LNCAP (cell line): Measurements from ENCODE around the gene CLEC1A.

Experiments used
- TF ChIP-seq, protein P1 (sequence below): fragments of 450-650 bp; IDR thresholded peaks from 2 replicates; pipeline ENCODE4 v1.5.1; 2017; ENCODE audit warnings: mild to moderate bottlenecking

CLEC1A gene

DNA sequence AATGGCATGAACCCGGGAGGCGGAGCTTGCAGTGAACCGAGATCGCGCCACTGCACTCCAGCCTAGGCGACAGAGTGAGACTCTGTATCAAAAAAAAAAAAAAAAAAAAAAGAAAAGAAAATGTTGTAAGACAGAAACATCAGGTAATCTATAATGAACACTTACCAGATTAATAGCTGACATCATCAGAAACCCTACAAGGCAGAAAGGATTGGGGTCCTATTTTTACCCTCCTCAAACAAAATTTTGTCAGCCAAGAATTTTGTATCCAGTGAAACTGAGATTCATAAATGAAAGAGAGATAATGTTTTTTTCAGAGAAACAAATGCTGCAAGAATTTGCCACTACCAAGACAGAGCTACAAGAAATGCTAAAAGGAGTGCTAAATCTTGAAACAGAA, 14.1 kb downstream of the CLEC1A start:
- TF ChIP-seq, protein P1, sequence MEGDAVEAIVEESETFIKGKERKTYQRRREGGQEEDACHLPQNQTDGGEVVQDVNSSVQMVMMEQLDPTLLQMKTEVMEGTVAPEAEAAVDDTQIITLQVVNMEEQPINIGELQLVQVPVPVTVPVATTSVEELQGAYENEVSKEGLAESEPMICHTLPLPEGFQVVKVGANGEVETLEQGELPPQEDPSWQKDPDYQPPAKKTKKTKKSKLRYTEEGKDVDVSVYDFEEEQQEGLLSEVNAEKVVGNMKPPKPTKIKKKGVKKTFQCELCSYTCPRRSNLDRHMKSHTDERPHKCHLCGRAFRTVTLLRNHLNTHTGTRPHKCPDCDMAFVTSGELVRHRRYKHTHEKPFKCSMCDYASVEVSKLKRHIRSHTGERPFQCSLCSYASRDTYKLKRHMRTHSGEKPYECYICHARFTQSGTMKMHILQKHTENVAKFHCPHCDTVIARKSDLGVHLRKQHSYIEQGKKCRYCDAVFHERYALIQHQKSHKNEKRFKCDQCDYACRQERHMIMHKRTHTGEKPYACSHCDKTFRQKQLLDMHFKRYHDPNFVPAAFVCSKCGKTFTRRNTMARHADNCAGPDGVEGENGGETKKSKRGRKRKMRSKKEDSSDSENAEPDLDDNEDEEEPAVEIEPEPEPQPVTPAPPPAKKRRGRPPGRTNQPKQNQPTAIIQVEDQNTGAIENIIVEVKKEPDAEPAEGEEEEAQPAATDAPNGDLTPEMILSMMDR, result no peak

DNA sequence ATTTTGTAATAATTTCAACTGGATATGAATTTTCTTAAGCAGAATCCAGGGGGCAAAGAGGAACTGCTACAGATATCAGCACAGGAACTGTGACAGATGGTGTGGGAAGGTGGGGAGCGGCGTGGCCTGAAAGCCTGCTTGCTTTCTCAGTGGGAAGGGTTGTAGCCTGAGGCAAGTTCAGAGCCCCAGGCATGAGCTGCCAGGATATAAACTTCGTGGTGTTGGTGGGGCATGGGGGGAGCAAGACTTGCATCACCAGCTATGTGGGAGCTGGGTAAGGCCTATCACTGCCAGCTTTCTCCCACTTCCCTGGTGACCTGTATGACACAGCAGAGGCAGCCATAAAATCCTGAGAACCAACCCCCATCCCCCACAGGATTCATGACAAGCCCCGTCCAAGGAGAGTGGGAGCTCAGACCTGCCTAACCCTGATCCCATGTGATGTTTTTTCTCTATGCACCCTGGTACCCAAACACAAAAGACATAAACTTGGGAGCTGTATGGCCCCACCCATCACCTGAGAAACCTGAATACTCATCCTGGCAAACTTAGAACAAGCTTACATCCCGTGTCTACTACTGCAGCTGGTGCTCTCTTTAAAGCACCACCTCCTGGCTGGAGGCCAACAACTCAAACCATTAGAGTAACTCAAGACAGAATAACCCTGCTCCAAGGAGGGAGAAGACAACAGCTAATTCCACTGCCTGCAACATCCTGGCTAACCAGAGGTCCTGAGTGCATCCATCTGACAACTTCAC, 16.5 kb downstream of the CLEC1A start:
- TF ChIP-seq, protein P1, result no peak

DNA sequence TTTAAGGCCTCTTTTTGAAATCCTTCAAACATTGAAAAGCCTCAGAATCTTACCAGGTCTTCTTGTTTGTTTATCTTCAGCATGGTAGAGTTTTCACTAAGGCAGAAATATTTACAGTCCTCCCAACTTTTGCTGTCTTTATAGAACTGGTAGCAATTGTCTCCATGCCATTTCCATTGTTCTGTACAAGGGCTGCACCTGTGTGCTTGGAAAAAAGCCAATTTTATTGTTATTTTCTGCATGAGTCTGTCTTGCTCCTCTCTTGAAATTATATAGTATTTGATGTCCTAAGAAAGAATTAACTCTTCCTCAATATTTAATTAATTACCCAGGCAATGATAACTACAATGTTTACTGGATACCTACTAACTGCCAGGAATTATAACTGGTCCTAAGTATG, 23.3 kb downstream of the CLEC1A start:
- TF ChIP-seq, protein P1, result no peak

DNA sequence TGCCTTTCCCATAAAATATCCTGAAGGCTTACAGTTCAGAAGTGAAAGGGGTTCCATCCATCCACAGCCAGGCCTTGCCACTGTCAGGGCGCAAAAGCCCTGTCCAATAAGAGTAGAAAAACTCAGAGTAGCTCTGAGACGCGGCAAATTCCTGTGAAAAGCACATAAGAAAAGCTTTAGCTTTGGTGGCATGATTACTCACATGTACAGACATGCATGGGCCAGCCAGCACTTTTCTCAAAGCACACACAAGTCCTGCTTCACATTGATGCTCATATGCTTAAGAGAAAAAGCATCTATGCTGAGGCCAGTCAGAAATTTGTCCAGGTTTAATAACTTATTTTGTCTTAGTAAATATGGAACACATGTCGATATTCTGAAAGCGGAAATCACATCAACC, 25.5 kb downstream of the CLEC1A start:
- TF ChIP-seq, protein P1, result no peak

DNA sequence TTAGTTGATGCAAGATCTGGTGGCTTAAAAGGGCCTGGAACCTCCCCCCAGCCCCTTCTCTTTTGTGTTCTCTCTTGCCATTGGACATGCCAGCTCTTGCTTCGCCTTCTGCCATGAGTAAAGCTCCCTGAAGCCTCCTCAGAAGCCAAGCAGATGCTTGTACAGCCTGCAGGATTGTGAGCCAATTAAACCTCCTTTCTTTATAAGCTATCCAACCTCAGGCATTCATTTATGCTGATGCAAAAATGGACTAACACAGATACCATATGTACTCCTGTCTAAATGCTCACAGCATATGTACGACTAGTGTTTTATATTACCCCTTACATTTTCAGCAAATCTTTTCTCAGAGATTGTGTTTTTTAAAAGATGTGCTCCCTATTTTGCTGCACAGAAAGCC, 26.7 kb downstream of the CLEC1A start:
- TF ChIP-seq, protein P1, result no peak

DNA sequence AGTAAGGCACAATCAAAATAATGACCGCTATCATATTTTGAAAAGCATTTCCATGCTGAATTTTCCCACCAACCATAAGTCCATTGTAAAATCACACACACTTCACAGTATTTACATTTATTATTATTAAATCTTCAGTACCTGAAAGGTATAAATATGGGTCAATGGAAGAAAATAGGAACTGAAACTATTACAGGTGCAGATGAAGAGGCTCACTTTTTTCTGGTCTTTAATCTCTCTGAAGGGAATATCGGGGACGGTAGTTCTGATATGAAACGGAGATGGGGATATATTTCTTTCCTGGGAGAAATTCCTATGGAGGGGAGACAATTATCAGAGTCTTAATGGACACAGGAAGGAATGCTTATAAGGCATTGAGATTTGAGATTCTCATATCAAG, 28.4 kb downstream of the CLEC1A start:
- TF ChIP-seq, protein P1, result no peak

DNA sequence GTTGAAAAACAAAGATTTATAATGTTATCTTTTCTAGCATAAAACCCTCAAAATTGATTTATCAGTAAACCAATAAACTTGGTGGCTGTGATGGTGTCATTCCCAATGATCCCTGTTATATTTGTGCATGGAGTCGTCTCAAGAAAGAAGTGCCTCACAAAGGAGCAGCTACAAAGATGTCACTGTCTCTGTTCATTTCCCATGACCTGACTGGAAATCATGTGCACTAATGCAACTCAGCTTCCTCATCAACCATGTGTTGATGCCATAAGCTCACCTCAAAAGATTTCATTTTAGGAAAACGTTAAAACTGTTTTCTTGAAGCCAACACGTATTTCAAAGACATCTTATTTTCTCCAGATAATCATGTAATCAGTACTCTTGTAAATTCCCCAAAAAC, 28.8 kb downstream of the CLEC1A start:
- TF ChIP-seq, protein P1, result no peak

DNA sequence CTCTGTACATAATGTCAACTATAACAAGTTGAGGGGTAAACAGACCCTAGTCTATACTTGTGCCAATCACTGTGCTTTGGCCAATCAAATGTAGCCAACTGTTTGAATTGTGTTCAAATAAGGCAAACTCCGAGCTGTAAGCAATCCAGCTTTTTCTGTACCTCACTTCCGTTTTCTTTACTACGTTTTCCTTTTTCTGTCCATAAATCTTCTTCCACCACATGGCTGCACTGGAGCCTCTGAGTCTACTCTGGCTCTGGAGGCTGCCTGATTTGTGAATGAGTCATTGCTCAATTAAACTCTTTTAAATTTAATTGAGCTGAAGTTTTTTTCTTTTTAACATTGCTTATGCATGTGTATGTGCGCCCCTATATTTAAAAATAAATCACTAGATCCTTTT, 29.7 kb downstream of the CLEC1A start:
- TF ChIP-seq, protein P1, result no peak
